Mammary epithelial cell (primary cell): Measurements from ENCODE around the gene SCAF11.

ENCODE experiments used
- CTCF ChIP-seq, 2 donors: IDR thresholded peaks in 1 of 2; conservative IDR thresholded peaks in 1 of 2; 2 replicates each; pipeline ENCODE4 v1.5.1; 2011 to 2012; ENCODE audit warnings: inconsistent platforms in 2 of 2, low read length in 2 of 2, mild to moderate bottlenecking in 2 of 2, control low read depth in 1 of 2, low read depth in 1 of 2; ENCODE audit not compliant: insufficient read depth in 1 of 2; ENCODE audit errors: extremely low read depth in 1 of 2
- EZH2 ChIP-seq: IDR thresholded peaks from 2 replicates; pipeline ENCODE4 v1.6.1; 2012; ENCODE audit warnings: low read length, inconsistent platforms, borderline replicate concordance

- TF ChIP-seq CTCF (conservative IDR thresholded peaks at IDR 0.05 in 1 of 2, IDR thresholded peaks at IDR 0.05 in 1 of 2; ENCODE audit: extremely low read depth in 1 of 2, insufficient read depth in 1 of 2, low read depth in 1 of 2, low read length in 2 of 2) (no peak), EZH2 (no peak)
These were observed 76.3 kb downstream of the SCAF11 start for GRCh38 chr12:45914090-45914489.
